Activated CD4-positive, alpha-beta T cell treated with anti-CD3 and anti-CD28 coated beads, Interleukin-2, Interleukin-4, amounts not matched to agents 100 ng/mL and 50 ng/mL, durations not matched to agents 16 hours and 8 hours (primary cell): ENCODE measurements around the gene LAMB4.
"Not testable (repeated sequence)": the region's sequence is repeated elsewhere in the genome, so short reads cannot be mapped to it uniquely, and the experiment has no call there.

ENCODE experiments used
- DNase-seq: peaks from one replicate; pipeline ENCODE4 v3.0.0-alpha.2; 2020; ENCODE audit warnings: low spot score

The LAMB4 gene

GRCh38 chr7:108038986-108039385 lies 91.2 kb downstream of the LAMB4 start:
- no peak for DNase-seq

GRCh38 chr7:108037741-108038140 lies 92.4 kb downstream of the LAMB4 start:
- no peak for DNase-seq

- DNase-seq = no peak
Observed at GRCh38 chr7:108037140-108037539, 93.0 kb downstream of the LAMB4 start.

- no peak for DNase-seq
Observed at GRCh38 chr7:108034586-108034985, 95.6 kb downstream of the LAMB4 start.

- no peak for DNase-seq
Observed at GRCh38 chr7:108033776-108034497, 96.2 kb downstream of the LAMB4 start.

GRCh38 chr7:108033309-108033708 lies 96.9 kb downstream of the LAMB4 start:
- not testable (repeated sequence) for DNase-seq

GRCh38 chr7:108030516-108030915 lies 99.6 kb downstream of the LAMB4 start:
- no peak for DNase-seq

GRCh38 chr7:108029034-108029433 lies 101.1 kb downstream of the LAMB4 start:
- DNase-seq = no peak

- DNase-seq = no peak
Observed at GRCh38 chr7:108028111-108028510, 102.0 kb downstream of the LAMB4 start.

GRCh38 chr7:108027239-108027638 lies 102.9 kb downstream of the LAMB4 start:
- no peak for DNase-seq

- no peak for DNase-seq
Observed at GRCh38 chr7:108026647-108027046, 103.5 kb downstream of the LAMB4 start.

- DNase-seq = no peak
Observed at GRCh38 chr7:108026116-108026515, 104.0 kb downstream of the LAMB4 start.

- DNase-seq = no peak
Observed at GRCh38 chr7:108024538-108024937, 105.6 kb downstream of the LAMB4 start.

- DNase-seq = no peak
Observed at GRCh38 chr7:108020585-108020984, 109.6 kb downstream of the LAMB4 start.

- DNase-seq = no peak
Observed at GRCh38 chr7:108018668-108019067, 111.5 kb downstream of the LAMB4 start.

- no peak for DNase-seq
Observed at GRCh38 chr7:108017776-108018151, 112.4 kb downstream of the LAMB4 start.

- DNase-seq = peak; percentile 18
Observed at GRCh38 chr7:108016841-108017775, 113.1 kb downstream of the LAMB4 start.

GRCh38 chr7:108015740-108016139 lies 114.4 kb downstream of the LAMB4 start:
- DNase-seq = no peak

GRCh38 chr7:108014747-108015682 lies 115.1 kb downstream of the LAMB4 start:
- no peak for DNase-seq

- no peak for DNase-seq
Observed at GRCh38 chr7:108014215-108014614, 115.9 kb downstream of the LAMB4 start.

GRCh38 chr7:108012499-108013430 lies 117.4 kb downstream of the LAMB4 start:
- no peak for DNase-seq
